Spleen (tissue), 7 donors: ENCODE measurements around the gene ACVRL1.

ENCODE experiments used
- CTCF ChIP-seq, 11 experiments: fragments of 200-600 bp in 7 of 11; fragments of 450-650 bp in 4 of 11; sonication (generic) in 4 of 11; IDR thresholded peaks in 8 of 11; conservative IDR thresholded peaks in 3 of 11; 1 replicate in 7 of 11; 2 replicates in 4 of 11; pipeline versions ENCODE4 v1.4.0 to v1.8.0; 2016 to 2021; ENCODE audit warnings: antibody characterized with exemption in 11 of 11, inconsistent platforms in 4 of 11, mild to moderate bottlenecking in 1 of 11
- POLR2A ChIP-seq, 3 donors: fragments of 450-650 bp; IDR thresholded peaks; one replicate each; pipeline ENCODE4 v1.5.1; 2017; ENCODE audit warnings: antibody characterized with exemption in 3 of 3, mild to moderate bottlenecking in 1 of 3
- POLR2AphosphoS5 ChIP-seq, 3 donors: sonication (generic); formaldehyde crosslinking; IDR thresholded peaks; one replicate each; pipeline ENCODE4 v1.5.1; 2017; ENCODE audit warnings: antibody characterized with exemption in 3 of 3
- donor health status: DM: no; HTN: no; CAD: no; lungs with moderate emphysema.
- donor health status: DM: no; HTN: no; CAD: no.
- donor health status: DM: no; HTN: no; CAD: no.

GRCh38 chr12:51954561-51955361 lies 47.5 kb downstream of the ACVRL1 start:
- no peak for TF ChIP-seq POLR2A (IDR thresholded peaks at IDR 0.05)
- no peak for TF ChIP-seq POLR2AphosphoS5 (IDR thresholded peaks at IDR 0.05)
- TF ChIP-seq CTCF (IDR thresholded peaks at IDR 0.05 in 8 of 11, conservative IDR thresholded peaks at IDR 0.05 in 3 of 11) = no peak
